ENCODE results near the gene TNP2.
A peak's percentile ranks its signal among the peaks of the same experiment; 100 is the strongest.

The TNP2 gene

GRCh38 chr16:11280616-11281522 is 11.7 kb upstream of the TNP2 start, which contains the start of gene PRM1:
PRM1 (minus strand) TSS chr16:11281330; CDS start chr16:11281238, 92 bp downstream.
- no peak for DNase-seq (ENCODE audit: low read depth, low spot score)

GRCh38 chr16:11278681-11279628 is 9.8 kb upstream of the TNP2 start:
- H3K4me3 ChIP-seq (ENCODE audit: low read length) = no peak overlapping the region
- DNase-seq (ENCODE audit: low read depth, low spot score) = no peak

More at GRCh38 chr16:11280616-11281522, 11.7 kb upstream of the TNP2 start, which contains the start of gene PRM1:
- no peak within 1 kb of the TSS for H3K4me3 ChIP-seq (ENCODE audit: low read length)

GRCh38 chr16:11277607-11278337 is 8.6 kb upstream of the TNP2 start:
- no peak for DNase-seq (ENCODE audit: low read depth, low spot score)
- H3K4me3 ChIP-seq (ENCODE audit: low read length) = no peak overlapping the region

DNA sequence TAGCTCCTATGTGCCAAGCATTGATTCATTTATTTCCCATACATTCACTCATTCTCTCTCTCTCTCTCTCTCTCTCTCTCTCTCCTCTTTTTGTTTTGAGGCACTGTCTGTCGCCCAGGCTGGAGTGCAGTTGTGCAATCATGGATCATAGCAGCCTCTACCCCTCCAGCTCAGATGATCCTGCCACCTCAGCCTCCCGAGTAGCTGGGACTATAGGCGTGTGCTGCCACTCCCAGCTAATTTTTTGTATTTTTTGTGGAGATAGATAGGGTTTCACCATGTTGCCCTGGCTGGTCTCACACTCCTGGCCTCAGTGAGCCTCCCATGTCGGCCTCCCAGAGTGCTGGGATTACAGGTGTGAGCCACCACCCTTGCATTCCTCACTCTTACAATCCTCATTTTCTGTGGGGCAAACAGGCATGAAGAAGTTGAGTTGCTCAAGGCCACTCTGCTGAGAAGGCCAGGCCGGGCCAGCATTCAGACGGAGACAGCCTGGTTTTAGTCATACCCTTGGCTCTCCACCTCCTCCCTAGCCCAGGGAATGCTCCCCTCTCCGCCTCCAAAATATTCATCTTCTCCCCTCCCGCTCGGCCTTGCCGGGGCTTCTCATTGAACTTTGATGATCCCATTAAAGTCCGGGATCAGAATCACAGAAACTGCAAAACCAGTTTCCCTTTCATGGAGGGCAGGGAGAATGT is 7.9 kb upstream of the TNP2 start:
- H3K4me3 ChIP-seq (ENCODE audit: low read length) = no peak overlapping the region
- DNase-seq (ENCODE audit: low read depth, low spot score) = no peak

DNA sequence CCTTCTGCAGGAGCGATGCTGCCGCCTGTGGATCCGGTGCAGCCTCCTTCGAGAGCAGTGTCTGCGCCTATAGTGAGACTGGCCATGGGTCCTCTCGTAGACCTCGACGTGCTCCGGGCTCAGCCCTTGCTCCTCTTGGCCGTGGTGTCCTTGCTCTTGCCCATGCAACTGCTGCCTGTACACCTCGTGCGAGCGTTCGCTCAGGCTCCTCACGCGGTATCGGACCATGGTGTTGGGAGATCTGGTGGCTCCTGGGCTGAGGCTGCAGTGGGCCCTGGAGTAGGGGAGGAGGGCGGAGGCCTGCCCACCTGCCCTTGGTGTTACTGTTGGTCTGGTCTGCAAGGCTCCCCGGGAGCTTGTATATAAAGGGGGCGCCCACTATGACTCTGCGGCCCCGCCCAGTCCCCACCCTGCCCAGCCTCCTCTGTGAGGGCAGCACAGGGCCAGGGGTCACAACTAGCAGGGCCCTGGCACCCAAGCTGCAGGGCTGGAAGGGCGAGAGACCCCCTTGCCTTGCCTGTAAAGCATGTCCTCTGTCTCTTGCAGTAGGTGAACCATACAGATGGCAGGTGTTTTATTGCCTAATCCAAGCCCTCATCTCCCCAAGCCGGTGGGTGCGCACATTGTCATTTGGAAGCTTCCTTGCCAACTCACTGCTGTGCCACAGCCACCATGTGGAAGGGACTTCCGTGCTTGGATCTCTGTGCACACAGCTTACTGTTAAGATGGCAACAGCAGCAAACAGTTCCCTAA is 7.2 kb upstream of the TNP2 start, which contains the start of gene PRM2:
Gene PRM2 (minus strand): TSS at position 338 of the 753 bp plus-strand sequence. CDS start 110 bp downstream, at position 228.
- DNase-seq (ENCODE audit: low read depth, low spot score) = no peak
- H3K4me3 ChIP-seq (ENCODE audit: low read length) = no peak within 1 kb of the TSS

GRCh38 chr16:11274964-11275363 is 5.8 kb upstream of the TNP2 start:
- DNase-seq (ENCODE audit: low read depth, low spot score) = no peak
- H3K4me3 ChIP-seq (ENCODE audit: low read length) = no peak overlapping the region

- DNase-seq (ENCODE audit: low read depth, low spot score) = no peak
- no peak overlapping the region for H3K4me3 ChIP-seq (ENCODE audit: low read length)
These were observed 4.7 kb upstream of the TNP2 start for GRCh38 chr16:11273721-11274324.

DNA sequence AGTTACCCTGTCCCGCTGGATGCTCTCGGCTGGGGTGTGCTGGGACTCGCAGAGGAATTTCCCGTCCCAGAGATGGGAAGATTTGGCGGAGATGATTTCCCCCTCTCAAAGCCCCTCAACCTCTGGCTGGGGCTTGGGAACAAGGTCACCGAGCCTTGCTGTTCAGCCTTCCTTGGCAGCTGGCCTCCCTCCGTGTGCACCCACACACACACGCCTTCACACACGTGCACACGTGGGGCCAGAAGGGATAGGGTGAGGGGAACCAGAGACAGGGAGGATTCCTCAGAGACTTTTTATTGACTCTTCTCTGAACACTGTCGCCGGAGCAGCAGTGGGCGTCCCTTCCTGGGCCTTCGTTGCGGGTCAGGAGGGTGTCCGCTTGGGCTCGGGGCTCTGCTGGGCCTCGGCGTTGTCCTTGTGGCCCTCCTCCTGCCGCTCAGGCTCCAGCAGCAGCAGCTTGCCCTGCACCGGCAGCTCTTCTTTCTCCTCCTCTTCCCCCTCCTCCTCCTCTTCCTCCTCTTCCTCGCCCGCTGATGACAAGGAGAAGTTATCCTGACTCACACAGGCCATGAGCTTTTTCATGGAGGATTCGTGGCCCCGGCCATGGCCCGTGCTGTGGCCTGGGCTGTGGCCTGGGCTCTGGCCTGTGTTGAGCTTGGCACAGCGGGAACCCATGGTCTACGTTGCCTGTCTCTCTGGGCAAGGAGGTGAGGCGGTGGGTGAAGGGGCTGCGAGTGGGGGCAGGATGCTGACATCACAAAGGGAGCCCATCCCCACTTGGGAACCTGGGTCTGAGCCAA is 4.0 kb upstream of the TNP2 start, which contains the start of gene PRM3:
Gene PRM3 (minus strand): TSS at position 709 of the 800 bp plus-strand sequence. CDS start 34 bp downstream, at position 675.
- DNase-seq (ENCODE audit: low read depth, low spot score) = no peak
- H3K4me3 ChIP-seq (ENCODE audit: low read length) = no peak within 1 kb of the TSS

- no peak overlapping the region for H3K4me3 ChIP-seq (ENCODE audit: low read length)
These were observed 3.4 kb upstream of the TNP2 start for GRCh38 chr16:11272484-11272883.

GRCh38 chr16:11271610-11272009 is 2.5 kb upstream of the TNP2 start:
- no peak overlapping the region for H3K4me3 ChIP-seq (ENCODE audit: low read length)
- DNase-seq (ENCODE audit: low read depth, low spot score) = no peak

More at GRCh38 chr16:11272484-11272883, 3.4 kb upstream of the TNP2 start:
- DNase-seq (ENCODE audit: low read depth, low spot score) = no peak

DNA sequence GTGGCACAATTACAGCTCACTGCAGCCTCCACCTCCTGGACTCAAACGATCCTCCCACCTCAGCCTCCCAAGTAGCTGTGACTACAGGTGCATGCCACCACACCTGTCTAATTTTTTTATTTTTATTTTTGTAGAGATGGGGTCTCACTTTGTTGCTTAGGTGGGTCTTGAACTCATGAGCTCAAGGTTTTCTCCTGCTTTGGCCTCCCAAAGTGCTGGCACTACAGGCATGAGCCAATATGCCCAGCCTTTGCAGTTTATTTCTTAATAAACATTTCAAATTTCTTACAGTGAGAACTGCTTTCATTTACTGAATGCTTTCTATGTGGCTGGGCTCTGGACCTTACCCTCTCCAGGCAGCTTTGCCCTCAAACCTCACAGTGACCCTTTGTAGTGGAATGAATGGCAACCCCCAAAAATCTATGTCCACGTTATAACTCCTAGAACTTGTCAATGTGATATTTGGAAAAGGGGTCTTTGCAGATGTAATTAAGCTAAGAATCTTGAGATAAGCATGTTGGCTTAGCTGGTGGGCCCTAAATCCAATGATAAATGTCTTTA is 1.6 kb upstream of the TNP2 start:
- DNase-seq (ENCODE audit: low read depth, low spot score) = no peak
- no peak overlapping the region for H3K4me3 ChIP-seq (ENCODE audit: low read length)

GRCh38 chr16:11265124-11265523 is 4.0 kb downstream of the TNP2 start:
- DNase-seq (ENCODE audit: low read depth, low spot score) = no peak

DNA sequence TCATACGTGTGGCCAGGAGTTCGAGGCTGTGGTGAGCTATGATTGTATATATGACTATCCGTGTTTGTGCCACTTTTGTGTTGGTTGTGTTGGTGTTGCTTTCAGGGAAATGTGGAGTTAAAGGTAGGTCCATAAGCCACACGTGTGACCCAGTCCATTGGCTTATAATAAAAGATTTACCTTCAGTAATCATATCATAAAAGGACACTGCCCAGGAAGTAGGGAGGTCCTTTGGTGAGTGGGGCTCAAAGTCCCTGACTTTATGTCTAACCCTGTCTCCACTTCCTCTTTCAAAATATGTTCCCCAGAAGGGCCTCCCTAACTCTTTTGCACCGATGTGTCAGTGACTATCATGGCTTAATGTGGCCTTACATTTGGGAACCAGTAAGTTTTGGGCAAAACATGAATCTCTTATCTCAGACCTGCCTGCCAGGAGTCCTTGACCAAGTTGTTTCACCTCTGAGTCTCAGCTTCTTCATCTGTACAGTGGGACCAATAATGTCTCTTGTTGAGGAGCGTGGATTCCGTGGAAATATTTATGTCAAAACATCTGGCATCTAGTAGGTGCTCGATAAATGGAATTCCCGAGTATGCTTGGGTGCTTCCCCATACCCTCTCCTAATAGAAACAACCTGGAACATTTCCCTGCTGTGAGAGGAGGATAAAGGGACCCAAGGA is 4.8 kb downstream of the TNP2 start:
- no peak for DNase-seq (ENCODE audit: low read depth, low spot score)
- no peak overlapping the region for H3K4me3 ChIP-seq (ENCODE audit: low read length)

More at GRCh38 chr16:11265124-11265523, 4.0 kb downstream of the TNP2 start:
- no peak overlapping the region for H3K4me3 ChIP-seq (ENCODE audit: low read length)

GRCh38 chr16:11263737-11264136 is 5.4 kb downstream of the TNP2 start:
- no peak overlapping the region for H3K4me3 ChIP-seq (ENCODE audit: low read length)
- peak; percentile 27 for DNase-seq (ENCODE audit: low read depth, low spot score)

- no peak for DNase-seq (ENCODE audit: low read depth, low spot score)
- H3K4me3 ChIP-seq (ENCODE audit: low read length) = no peak overlapping the region
These were observed 6.2 kb downstream of the TNP2 start for GRCh38 chr16:11262915-11263314.

DNA sequence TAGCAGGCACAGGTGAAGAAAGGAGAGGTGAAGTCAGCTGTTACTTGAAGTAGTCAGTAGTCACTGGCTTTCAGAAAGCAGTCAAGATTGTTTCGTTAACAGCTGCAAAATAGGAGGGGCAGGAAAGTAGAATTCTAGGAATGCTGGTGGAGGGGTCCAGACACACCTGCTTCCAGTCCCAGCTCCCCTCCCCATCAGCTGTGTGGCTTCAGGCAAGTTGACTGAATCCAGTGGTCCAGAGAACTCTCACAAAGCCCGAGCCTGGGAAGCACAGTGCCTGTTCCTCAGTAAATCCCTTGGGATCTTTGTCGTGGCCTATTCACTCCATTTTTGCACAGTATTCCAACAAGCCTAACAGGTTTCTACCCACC is 8.5 kb downstream of the TNP2 start:
- DNase-seq (ENCODE audit: low read depth, low spot score) = no peak
- no peak overlapping the region for H3K4me3 ChIP-seq (ENCODE audit: low read length)

Measured in Jurkat, Clone E6-1 (cell line).